ENCODE results near the gene TMUB2. TPM values are rescaled to one million over a fixed set of nuclear protein-coding genes. Genes with fewer than 3 reads are reported as not detected.
"Not testable (repeated sequence)": the region's sequence is repeated elsewhere in the genome, so short reads cannot be mapped to it uniquely, and the experiment has no call there.

The TMUB2 gene
- total RNA-seq (36.2 and 45.4 TPM in 2 replicates), polyA plus RNA-seq (33.1 and 37.3 TPM in 2 replicates), polyA minus RNA-seq (ENCODE audit: low replicate concordance) (40.5 and 47.1 TPM in 2 replicates)
- polyA plus RNA-seq (2012) = 28.1 and 31.8 TPM in 2 replicates

DNA sequence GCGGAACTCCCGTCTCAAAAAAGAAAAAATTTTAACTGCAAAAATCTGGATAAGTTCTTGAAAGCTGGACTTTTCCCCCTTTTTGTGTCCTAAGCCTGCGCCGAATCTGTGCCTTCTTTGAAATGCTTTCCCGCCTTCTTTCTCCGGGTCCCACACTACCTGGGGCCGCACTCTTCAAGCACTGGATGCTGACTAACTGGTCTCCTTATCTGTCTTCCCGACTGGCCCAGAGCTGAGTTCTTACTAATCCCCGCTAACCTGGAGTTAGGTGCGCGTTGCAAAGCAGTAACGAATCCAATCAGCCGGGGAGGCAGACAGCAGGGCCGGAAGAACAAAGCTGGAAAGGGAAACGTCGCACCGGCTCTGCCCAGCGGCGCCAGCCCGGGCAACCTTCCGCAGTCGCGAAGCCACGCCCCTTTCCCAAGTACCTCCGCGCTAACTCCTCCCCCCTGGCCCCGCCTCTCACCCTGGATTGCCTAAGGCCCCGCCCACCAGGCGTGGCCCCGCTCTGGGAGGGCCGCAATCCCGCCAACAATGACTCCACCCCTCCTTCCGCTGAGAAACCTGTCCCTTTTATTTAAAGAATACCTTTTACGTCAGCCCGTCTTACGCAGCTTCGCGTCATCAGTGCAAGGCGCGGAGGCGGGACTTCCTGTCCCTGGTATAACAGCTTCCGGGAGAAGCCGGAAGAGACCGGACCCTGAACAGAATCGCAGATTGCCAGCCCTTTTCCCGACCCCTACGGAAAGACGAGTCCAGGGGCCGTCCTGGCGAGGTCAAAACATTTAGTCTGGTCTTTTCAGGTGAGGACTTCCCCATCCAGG is at the start of gene TMUB2:
Gene TMUB2, plus strand, starts transcription at position 666 of the 824 bp plus-strand sequence. CDS start 737 bp downstream, outside the sequence.
- peaks cover 40% of the 10 kb centered on the region for H3K79me2 ChIP-seq (ENCODE audit: control insufficient read depth, insufficient read depth, low read length)
- peak within 1 kb of the TSS; percentile 96 for H2AFZ ChIP-seq (ENCODE audit: low read length)
- H3K27me3 ChIP-seq (ENCODE audit: control insufficient read depth, insufficient read depth, low read length) = no peaks in the 10 kb centered on the region
- no peaks in the 10 kb centered on the region for H3K9me3 ChIP-seq (ENCODE audit: control insufficient read depth, insufficient read depth, low read depth, low read length)
- peak within 1 kb of the TSS; percentile 99 for H3K27ac ChIP-seq (ENCODE audit: insufficient read depth, low read length)
- H3K4me1 ChIP-seq (ENCODE audit: control insufficient read depth, extremely low read depth, insufficient read depth, low read length) = peaks cover 9% of the 10 kb centered on the region
- TF ChIP-seq, protein P1, sequence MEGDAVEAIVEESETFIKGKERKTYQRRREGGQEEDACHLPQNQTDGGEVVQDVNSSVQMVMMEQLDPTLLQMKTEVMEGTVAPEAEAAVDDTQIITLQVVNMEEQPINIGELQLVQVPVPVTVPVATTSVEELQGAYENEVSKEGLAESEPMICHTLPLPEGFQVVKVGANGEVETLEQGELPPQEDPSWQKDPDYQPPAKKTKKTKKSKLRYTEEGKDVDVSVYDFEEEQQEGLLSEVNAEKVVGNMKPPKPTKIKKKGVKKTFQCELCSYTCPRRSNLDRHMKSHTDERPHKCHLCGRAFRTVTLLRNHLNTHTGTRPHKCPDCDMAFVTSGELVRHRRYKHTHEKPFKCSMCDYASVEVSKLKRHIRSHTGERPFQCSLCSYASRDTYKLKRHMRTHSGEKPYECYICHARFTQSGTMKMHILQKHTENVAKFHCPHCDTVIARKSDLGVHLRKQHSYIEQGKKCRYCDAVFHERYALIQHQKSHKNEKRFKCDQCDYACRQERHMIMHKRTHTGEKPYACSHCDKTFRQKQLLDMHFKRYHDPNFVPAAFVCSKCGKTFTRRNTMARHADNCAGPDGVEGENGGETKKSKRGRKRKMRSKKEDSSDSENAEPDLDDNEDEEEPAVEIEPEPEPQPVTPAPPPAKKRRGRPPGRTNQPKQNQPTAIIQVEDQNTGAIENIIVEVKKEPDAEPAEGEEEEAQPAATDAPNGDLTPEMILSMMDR (conservative IDR thresholded peaks at IDR 0.05 in 1 of 2, IDR thresholded peaks at IDR 0.05 in 1 of 2; ENCODE audit: low read depth in 1 of 2, low read length in 2 of 2) = no peak
- no peak for TF ChIP-seq EZH2 (IDR thresholded peaks at IDR 0.05; ENCODE audit: low read length, missing control alignments)
- H3K4me3 ChIP-seq (replicated peaks in 1 of 4; ENCODE audit: control extremely low read depth in 1 of 4, insufficient read depth in 1 of 4, low read depth in 3 of 4, low read length in 4 of 4) = peak within 1 kb of the TSS; percentile 88 to 100 (median 100)
- peak; percentile 99 to 100 for DNase-seq (ENCODE audit: low read depth in 2 of 2)
- H3K36me3 ChIP-seq (ENCODE audit: control insufficient read depth, insufficient read depth, low read length) = peaks cover 17% of the 10 kb centered on the region
- peak within 1 kb of the TSS; percentile 83 for H3K4me2 ChIP-seq (ENCODE audit: extremely low read depth, insufficient read depth, low read length)
- peak within 1 kb of the TSS; percentile 98 for H3K9ac ChIP-seq (ENCODE audit: insufficient read depth, low read length)
- H4K20me1 ChIP-seq (ENCODE audit: control insufficient read depth, extremely low read depth, insufficient read depth, low read length) = no peaks in the 10 kb centered on the region

DNA sequence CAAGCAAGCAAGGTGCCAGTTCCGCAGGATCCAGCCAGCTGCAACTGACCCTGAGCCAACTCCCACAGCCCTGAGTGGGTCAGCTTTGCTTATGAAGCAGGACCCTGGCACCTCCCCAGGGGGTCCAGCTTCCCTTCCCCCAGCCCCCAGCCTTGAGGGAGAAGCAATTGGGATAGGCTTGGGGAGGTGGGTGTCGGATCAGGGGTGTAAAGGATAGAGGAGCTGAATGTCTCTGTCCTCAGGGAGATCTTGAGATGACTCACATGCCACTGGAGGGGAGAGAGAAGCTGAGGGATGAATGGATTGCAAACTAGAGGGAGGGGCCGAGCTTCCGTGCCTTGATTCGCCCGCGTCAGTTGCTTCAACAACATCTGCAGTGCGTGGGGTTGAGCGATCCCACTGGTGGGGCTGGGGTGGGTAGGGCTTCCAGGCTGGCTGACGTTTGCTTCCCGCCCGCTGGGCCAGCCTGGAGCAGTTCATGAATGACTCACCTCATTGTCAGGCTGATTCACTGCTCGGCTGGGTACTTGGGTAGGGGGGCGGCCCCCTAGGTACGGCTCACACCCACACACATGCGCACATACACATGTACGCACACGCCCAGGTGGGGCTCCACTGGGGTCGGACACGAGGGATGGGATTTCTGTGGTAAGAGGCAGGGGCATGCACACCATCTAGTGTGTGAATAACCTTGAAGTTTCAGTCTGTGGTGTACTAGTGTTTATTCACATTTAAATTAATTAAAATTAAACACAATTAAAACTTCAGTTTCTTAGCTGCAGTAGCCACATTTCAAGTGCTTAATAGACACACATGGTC is 48.7 kb upstream of the TMUB2 start:
- no peak for TF ChIP-seq EZH2 (IDR thresholded peaks at IDR 0.05; ENCODE audit: low read length, missing control alignments)
- H3K9me3 ChIP-seq (ENCODE audit: control insufficient read depth, insufficient read depth, low read depth, low read length) = no peaks in the 10 kb centered on the region
- H4K20me1 ChIP-seq (ENCODE audit: control insufficient read depth, extremely low read depth, insufficient read depth, low read length) = no peaks in the 10 kb centered on the region
- H3K27me3 ChIP-seq (ENCODE audit: control insufficient read depth, insufficient read depth, low read length) = no peaks in the 10 kb centered on the region
- H3K79me2 ChIP-seq (ENCODE audit: control insufficient read depth, insufficient read depth, low read length) = peaks cover 3% of the 10 kb centered on the region
- peak overlapping the region; percentile 28 for H2AFZ ChIP-seq (ENCODE audit: low read length)
- peaks cover 17% of the 10 kb centered on the region for H3K4me1 ChIP-seq (ENCODE audit: control insufficient read depth, extremely low read depth, insufficient read depth, low read length)
- peak overlapping the region; percentile 85 for H3K4me2 ChIP-seq (ENCODE audit: extremely low read depth, insufficient read depth, low read length)
- H3K4me3 ChIP-seq (replicated peaks in 1 of 4; ENCODE audit: control extremely low read depth in 1 of 4, insufficient read depth in 1 of 4, low read depth in 3 of 4, low read length in 4 of 4) = peak overlapping the region in 3 of 4 experiments; percentile 23 to 43 (median 32)
- peak overlapping the region; percentile 33 for H3K9ac ChIP-seq (ENCODE audit: insufficient read depth, low read length)
- H3K27ac ChIP-seq (ENCODE audit: insufficient read depth, low read length) = peak overlapping the region; percentile 85
- peak; percentile 98 to 99 for DNase-seq (ENCODE audit: low read depth in 2 of 2)
- no peaks in the 10 kb centered on the region for H3K36me3 ChIP-seq (ENCODE audit: control insufficient read depth, insufficient read depth, low read length)

DNA sequence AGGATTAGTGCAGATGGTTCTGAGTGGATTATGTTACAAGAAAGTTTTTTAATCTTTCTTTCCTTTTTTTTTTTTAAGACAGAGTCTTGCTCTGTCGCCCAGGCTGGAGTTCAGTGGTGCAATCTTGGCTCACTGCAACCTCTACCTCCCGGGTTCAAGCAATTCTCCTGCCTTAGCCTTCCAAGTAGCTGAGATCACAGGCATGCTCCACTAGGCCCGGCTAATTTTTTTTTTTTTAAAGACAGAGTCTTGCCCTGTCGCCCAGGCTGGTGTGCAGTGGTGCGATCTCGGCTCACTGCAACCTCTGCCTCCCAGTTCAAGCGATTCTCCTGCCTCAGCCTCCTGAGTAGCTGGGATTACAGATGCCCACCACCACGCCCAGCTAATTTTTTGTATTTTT is 42.9 kb upstream of the TMUB2 start:
- not testable (repeated sequence) for H3K4me2 ChIP-seq (ENCODE audit: extremely low read depth, insufficient read depth, low read length); H3K27me3 ChIP-seq (ENCODE audit: control insufficient read depth, insufficient read depth, low read length); H2AFZ ChIP-seq (ENCODE audit: low read length); H3K4me1 ChIP-seq (ENCODE audit: control insufficient read depth, extremely low read depth, insufficient read depth, low read length); H3K27ac ChIP-seq (ENCODE audit: insufficient read depth, low read length); H4K20me1 ChIP-seq (ENCODE audit: control insufficient read depth, extremely low read depth, insufficient read depth, low read length); H3K79me2 ChIP-seq (ENCODE audit: control insufficient read depth, insufficient read depth, low read length); H3K9me3 ChIP-seq (ENCODE audit: control insufficient read depth, insufficient read depth, low read depth, low read length); H3K4me3 ChIP-seq (replicated peaks in 1 of 4; ENCODE audit: control extremely low read depth in 1 of 4, insufficient read depth in 1 of 4, low read depth in 3 of 4, low read length in 4 of 4); DNase-seq (ENCODE audit: low read depth in 2 of 2); H3K9ac ChIP-seq (ENCODE audit: insufficient read depth, low read length)
- peaks cover 10% of the 10 kb centered on the region for H3K36me3 ChIP-seq (ENCODE audit: control insufficient read depth, insufficient read depth, low read length)

Data from fibroblast of lung (primary cell).